ENCODE data around the gene KLHDC8A.

KLHDC8A gene

DNA sequence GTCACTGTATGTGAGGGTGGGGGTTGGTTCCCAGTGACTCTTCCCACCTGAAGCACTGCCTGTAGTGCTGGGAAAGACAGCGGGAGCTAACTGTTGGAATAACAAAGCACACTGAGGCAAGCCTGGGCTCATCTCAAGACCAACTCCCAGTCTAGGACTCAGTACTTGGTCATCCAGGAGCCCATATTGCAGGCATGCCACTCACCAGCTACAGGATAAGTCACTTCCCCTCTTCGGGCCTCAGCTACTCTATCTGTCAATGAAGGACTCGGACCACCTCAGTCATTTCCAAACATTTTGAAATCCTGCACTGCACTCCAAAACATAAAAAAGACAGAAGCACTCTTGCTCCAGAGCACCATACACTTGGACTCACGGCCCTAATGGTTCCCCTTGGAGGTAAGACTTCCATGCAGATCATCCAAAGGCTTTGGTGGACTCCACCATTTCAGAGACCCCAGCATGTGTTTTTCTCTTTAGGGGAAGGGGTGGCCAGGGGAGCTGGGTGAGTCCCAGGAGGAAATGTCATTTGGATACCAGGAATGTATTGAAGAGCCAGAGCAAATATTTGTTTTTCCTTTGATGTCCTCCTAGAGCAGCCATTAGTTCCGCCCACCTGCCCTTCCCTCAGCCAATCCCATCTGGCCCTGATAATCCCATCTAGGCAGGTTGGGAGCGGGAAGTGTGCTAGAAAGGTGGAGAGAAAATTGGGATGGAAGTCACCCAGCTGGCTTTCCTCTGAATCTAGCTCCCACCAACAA is 38.3 kb downstream of the KLHDC8A start:
- no peak for DNase-seq (ENCODE audit: low read depth)
- no peak for TF ChIP-seq CTCF (IDR thresholded peaks at IDR 0.05; ENCODE audit: low read depth, low read length, missing control alignments)
- H3K4me3 ChIP-seq (ENCODE audit: low read depth, low read length), result no peak overlapping the region

GRCh38 chr1:205317311-205317917 is 39.3 kb downstream of the KLHDC8A start:
- TF ChIP-seq CTCF (IDR thresholded peaks at IDR 0.05; ENCODE audit: low read depth, low read length, missing control alignments), result no peak
- H3K4me3 ChIP-seq (ENCODE audit: low read depth, low read length), result no peak overlapping the region
- no peak for DNase-seq (ENCODE audit: low read depth)

GRCh38 chr1:205316161-205316566 is 40.6 kb downstream of the KLHDC8A start:
- no peak overlapping the region for H3K4me3 ChIP-seq (ENCODE audit: low read depth, low read length)
- TF ChIP-seq CTCF (IDR thresholded peaks at IDR 0.05; ENCODE audit: low read depth, low read length, missing control alignments), result no peak
- no peak for DNase-seq (ENCODE audit: low read depth)

DNA sequence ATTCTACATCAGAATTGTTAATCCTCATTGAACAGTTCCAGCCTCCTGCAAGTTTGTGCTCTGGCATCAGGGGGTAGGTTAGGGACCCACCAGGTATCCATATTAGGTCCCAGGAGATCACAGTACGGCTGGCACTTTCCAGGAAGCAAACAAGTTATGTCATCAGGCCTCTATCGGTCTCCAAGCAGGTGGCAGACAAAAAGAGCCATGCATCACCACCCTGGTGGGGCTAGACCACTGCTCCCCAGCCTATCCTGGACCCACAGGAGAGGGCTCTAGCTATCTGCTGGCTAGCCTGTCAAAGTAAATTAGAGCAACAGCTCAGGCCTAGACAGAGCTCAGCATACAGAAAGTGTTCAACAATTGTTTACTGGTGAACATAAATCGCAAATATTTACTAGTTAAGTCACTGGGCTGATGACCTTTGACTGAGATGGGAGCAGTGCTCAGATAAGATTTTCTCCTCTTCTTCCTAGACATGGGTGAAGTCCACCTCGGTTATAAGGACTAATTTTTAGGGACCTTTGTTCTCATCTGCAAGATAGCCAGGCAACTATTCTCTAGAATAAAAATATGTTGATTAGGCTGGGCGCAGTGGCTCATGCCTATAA is 41.6 kb downstream of the KLHDC8A start:
- no peak overlapping the region for H3K4me3 ChIP-seq (ENCODE audit: low read depth, low read length)
- DNase-seq (ENCODE audit: low read depth), result no peak
- no peak for TF ChIP-seq CTCF (IDR thresholded peaks at IDR 0.05; ENCODE audit: low read depth, low read length, missing control alignments)

DNA sequence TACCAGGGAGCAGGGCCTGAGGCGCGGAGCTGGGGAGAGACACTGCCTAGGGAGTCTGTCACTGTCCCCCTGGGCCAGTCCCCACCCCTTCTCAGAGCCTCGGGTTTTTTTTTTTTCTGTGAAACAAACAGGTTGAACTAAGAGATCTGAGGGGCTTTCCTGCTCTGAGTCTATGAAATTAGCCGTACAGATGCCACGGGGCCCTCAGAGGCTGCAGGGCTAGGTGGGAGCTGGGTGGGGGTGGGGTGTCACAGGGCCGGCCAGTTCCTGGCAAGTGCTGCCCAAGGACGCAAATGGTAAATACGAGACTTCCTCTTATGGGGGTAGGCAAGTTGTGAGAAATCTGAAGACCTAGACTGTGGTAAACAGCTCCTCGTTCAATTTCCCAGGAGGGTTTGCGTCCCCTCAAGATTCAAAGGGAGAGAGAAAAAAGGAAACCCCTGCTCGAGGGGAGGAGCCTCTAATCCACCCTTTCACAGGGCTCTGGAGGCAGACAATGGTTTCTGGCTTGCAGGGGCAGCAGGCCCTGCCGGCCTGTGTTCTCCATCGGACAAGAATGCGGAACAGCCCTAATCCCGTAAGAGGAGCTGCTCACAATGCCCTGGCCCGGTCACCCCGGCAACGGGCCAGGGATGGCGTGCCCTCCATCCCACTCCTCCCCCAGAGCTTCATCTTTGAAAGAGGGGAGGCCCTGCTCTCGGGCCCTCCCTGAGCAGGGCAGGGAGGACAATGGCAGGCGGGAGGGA is 43.0 kb downstream of the KLHDC8A start:
- TF ChIP-seq CTCF (IDR thresholded peaks at IDR 0.05; ENCODE audit: low read depth, low read length, missing control alignments), result no peak
- H3K4me3 ChIP-seq (ENCODE audit: low read depth, low read length), result no peak overlapping the region; the same call in 1 of the 2 replicates
- no peak for DNase-seq (ENCODE audit: low read depth)

GRCh38 chr1:205312866-205313562 is 43.7 kb downstream of the KLHDC8A start:
- no peak overlapping the region; the same call in 1 of the 2 replicates for H3K4me3 ChIP-seq (ENCODE audit: low read depth, low read length)
- no peak for DNase-seq (ENCODE audit: low read depth)
- no peak for TF ChIP-seq CTCF (IDR thresholded peaks at IDR 0.05; ENCODE audit: low read depth, low read length, missing control alignments)
